Measurements from ENCODE around the gene B3GNT7.

GRCh38 chr2:231373184-231373583 is 22.3 kb upstream of the B3GNT7 start:
- TF ChIP-seq REST (IDR thresholded peaks at IDR 0.05; ENCODE audit: insufficient read depth in 1 of 2, low read depth in 2 of 2, low read length in 2 of 2) = no peak
- TF ChIP-seq TAF1 (IDR thresholded peaks at IDR 0.05; ENCODE audit: borderline replicate concordance, insufficient read depth, low read length) = no peak
- TF ChIP-seq SIN3A (IDR thresholded peaks at IDR 0.05; ENCODE audit: borderline replicate concordance, insufficient read depth, low read length) = no peak
- no peak for TF ChIP-seq POLR2AphosphoS5 (IDR thresholded peaks at IDR 0.05; ENCODE audit: low read depth, low read length)
